HCT116 (cell line): Measurements from ENCODE around the gene TFG. TPM values are rescaled to one million over a fixed set of nuclear protein-coding genes. Genes with fewer than 3 reads are reported as not detected.
"Not testable (repeated sequence)": the region's sequence is repeated elsewhere in the genome, so short reads cannot be mapped to it uniquely, and the experiment has no call there.

ENCODE experiments used
- ATAC-seq: fragments of 200-7000 bp; cut with Tn5 transposase; 2 replicates; pipeline ENCODE4 v1.9.1; 2020; ENCODE audit warnings: mild to moderate bottlenecking, moderate library complexity
- BruUV-seq: library from RNA; stranded (reverse); fragments of 400-500 nt; replicated peaks from 2 replicates; lab custom pipeline; 2021; lab: Mats Ljungman, UMichigan
- CTCF ChIA-PET: fragments of 300-600 bp; sonication (Branson Sonifier 250); formaldehyde crosslinking; loops from one replicate; lab custom pipeline; 2021; ENCODE audit warnings: antibody characterized with exemption; lab: Charles Lee
- POLR2A ChIA-PET: fragments of 300-600, 350-600 bp; sonication (Branson Sonifier 250); formaldehyde crosslinking; loops from one replicate; lab custom pipeline; 2021; ENCODE audit warnings: antibody characterized with exemption; lab: Charles Lee
- RAD21 ChIA-PET, 2 experiments: fragments of 300-600 bp; sonication (Branson Sonifier 250); formaldehyde crosslinking; loops; one replicate each; lab custom pipeline; 2023; ENCODE audit warnings: low total read pairs in 2 of 2; ENCODE audit not compliant: uncharacterized antibody in 2 of 2, unreplicated experiment in 2 of 2, low non-redundant PET in 1 of 2; lab: Charles Lee
- DNase-seq: peaks from one replicate; pipeline ENCODE4 v3.0.0-alpha.2; 2010; ENCODE audit warnings: low read depth, low spot score
- H2AFZ ChIP-seq: fragments of 200-600 bp; shearing (Covaris generic), sonication (generic); 2 replicates; pipeline ENCODE4 v1.6.1; 2017; ENCODE audit warnings: low read depth, mixed run types, mixed read lengths, antibody characterized with exemption, low read length; ENCODE audit not compliant: poor library complexity, severe bottlenecking
- H3K27ac ChIP-seq: 2 replicates; pipeline ENCODE4 v1.5.1; 2012; ENCODE audit warnings: low read depth, low read length
- H3K27me3 ChIP-seq: fragments of 200-600 bp; sonication (generic); 2 replicates; pipeline ENCODE4 v1.6.1; 2016; ENCODE audit warnings: mixed run types, low read length, mixed read lengths; ENCODE audit not compliant: insufficient read depth
- H3K36me3 ChIP-seq, 2 experiments: fragments of 200-500 bp in 1 of 2; fragments of 200-600 bp in 1 of 2; sonication (Bioruptor generic) in 1 of 2; sonication (generic) in 1 of 2; 2 replicates each; pipeline versions ENCODE4 v1.5.1 to v1.6.1; 2014 to 2016; ENCODE audit warnings: low read length in 2 of 2, inconsistent platforms in 1 of 2, mixed read lengths in 1 of 2, mixed run types in 1 of 2; ENCODE audit not compliant: insufficient read depth in 2 of 2, control insufficient read depth in 1 of 2
- H3K4me1 ChIP-seq, 2 experiments: fragments of 200-600 bp in 1 of 2; sonication (generic) in 1 of 2; 2 replicates each; pipeline versions ENCODE4 v1.5.1 to v1.6.1; 2012 to 2017; ENCODE audit warnings: low read length in 2 of 2, inconsistent platforms in 1 of 2, mild to moderate bottlenecking in 1 of 2, mixed read lengths in 1 of 2, mixed run types in 1 of 2, moderate library complexity in 1 of 2; ENCODE audit not compliant: insufficient read depth in 2 of 2, control insufficient read depth in 1 of 2
- H3K4me2 ChIP-seq: fragments of 200-600 bp; sonication (generic); 2 replicates; pipeline ENCODE4 v1.6.1; 2017; ENCODE audit warnings: mixed run types, low read length, mixed read lengths
- H3K4me3 ChIP-seq, 2 experiments: fragments of 200-600 bp in 1 of 2; sonication (generic) in 1 of 2; replicated peaks in 1 of 2; 2 replicates each; pipeline ENCODE4 v1.5.1; 2011 to 2016; ENCODE audit warnings: low read length in 2 of 2, control low read depth in 1 of 2, low read depth in 1 of 2, mild to moderate bottlenecking in 1 of 2, mixed read lengths in 1 of 2, mixed run types in 1 of 2
- H3K79me2 ChIP-seq: fragments of 200-600 bp; sonication (generic); 2 replicates; pipeline ENCODE4 v1.6.1; 2017; ENCODE audit warnings: mild to moderate bottlenecking, mixed run types, low read length, moderate library complexity, mixed read lengths; ENCODE audit not compliant: insufficient read depth
- H3K9ac ChIP-seq: fragments of 200-600 bp; sonication (generic); 2 replicates; pipeline ENCODE4 v1.6.1; 2016; ENCODE audit warnings: low read length, mixed read lengths
- H3K9me2 ChIP-seq: fragments of 200-600 bp; sonication (generic), shearing (Covaris generic); 2 replicates; pipeline ENCODE4 v1.6.1; 2017; ENCODE audit warnings: mixed run types, mild to moderate bottlenecking, moderate library complexity; ENCODE audit not compliant: insufficient read depth
- H3K9me3 ChIP-seq, 2 experiments: fragments of 200-500 bp in 1 of 2; fragments of 200-600 bp in 1 of 2; sonication (Bioruptor generic) in 1 of 2; sonication (generic) in 1 of 2; 2 replicates each; pipeline ENCODE4 v1.6.1; 2014 to 2017; ENCODE audit warnings: low read length in 2 of 2, mixed read lengths in 2 of 2, inconsistent platforms in 1 of 2, low read depth in 1 of 2, mild to moderate bottlenecking in 1 of 2, mixed run types in 1 of 2, moderate library complexity in 1 of 2; ENCODE audit not compliant: control insufficient read depth in 1 of 2, insufficient read depth in 1 of 2
- H4K20me1 ChIP-seq: fragments of 200-600 bp; sonication (generic), shearing (Covaris generic); 2 replicates; pipeline ENCODE4 v1.6.1; 2017; ENCODE audit warnings: mixed run types, mild to moderate bottlenecking, moderate library complexity; ENCODE audit not compliant: insufficient read depth
- CEBPB ChIP-seq: IDR thresholded peaks from 2 replicates; pipeline ENCODE4 v1.6.1; 2012; ENCODE audit warnings: low read depth
- ELF1 ChIP-seq: IDR thresholded peaks from 2 replicates; pipeline ENCODE4 v1.6.1; 2012; ENCODE audit warnings: low read depth, borderline replicate concordance
- SP1 ChIP-seq: IDR thresholded peaks from 2 replicates; pipeline ENCODE4 v1.6.1; 2012; ENCODE audit warnings: low read depth
- YY1 ChIP-seq: IDR thresholded peaks from 2 replicates; pipeline ENCODE4 v1.6.1; 2011; ENCODE audit warnings: low read length, low read depth, moderate library complexity, mild to moderate bottlenecking; ENCODE audit not compliant: insufficient replicate concordance; ENCODE audit errors: extremely low read depth
- ZFX ChIP-seq: fragments of 450-650 bp; IDR thresholded peaks from 2 replicates; pipeline ENCODE4 v1.6.1; 2017
- intact Hi-C: fragments of 100-400 bp; cut with micrococcal nuclease; formaldehyde crosslinking; loops from 2 replicates; pipeline ENCODE4 v1.10.0; 2022
- total RNA-seq: library from RNA; stranded (reverse); gene quantifications from one replicate; pipeline ENCODE4 v1.2.1, GENCODE V29; 2021; ENCODE audit not compliant: unreplicated experiment
- TF ChIP-seq, protein P1 (sequence below): IDR thresholded peaks from 2 replicates; pipeline ENCODE4 v1.6.1; 2011; ENCODE audit warnings: mild to moderate bottlenecking, low read length, moderate library complexity; ENCODE audit not compliant: insufficient replicate concordance; ENCODE audit errors: extremely low read depth
- TF ChIP-seq, protein P2 (sequence below): IDR thresholded peaks from 2 replicates; pipeline ENCODE4 v1.6.1; 2012
- TF ChIP-seq, protein P3 (sequence below): IDR thresholded peaks from 2 replicates; pipeline ENCODE4 v1.6.1; 2012

Gene TFG
- total RNA-seq, 1 experiment from 2014 or later: 99.1 TPM

DNA sequence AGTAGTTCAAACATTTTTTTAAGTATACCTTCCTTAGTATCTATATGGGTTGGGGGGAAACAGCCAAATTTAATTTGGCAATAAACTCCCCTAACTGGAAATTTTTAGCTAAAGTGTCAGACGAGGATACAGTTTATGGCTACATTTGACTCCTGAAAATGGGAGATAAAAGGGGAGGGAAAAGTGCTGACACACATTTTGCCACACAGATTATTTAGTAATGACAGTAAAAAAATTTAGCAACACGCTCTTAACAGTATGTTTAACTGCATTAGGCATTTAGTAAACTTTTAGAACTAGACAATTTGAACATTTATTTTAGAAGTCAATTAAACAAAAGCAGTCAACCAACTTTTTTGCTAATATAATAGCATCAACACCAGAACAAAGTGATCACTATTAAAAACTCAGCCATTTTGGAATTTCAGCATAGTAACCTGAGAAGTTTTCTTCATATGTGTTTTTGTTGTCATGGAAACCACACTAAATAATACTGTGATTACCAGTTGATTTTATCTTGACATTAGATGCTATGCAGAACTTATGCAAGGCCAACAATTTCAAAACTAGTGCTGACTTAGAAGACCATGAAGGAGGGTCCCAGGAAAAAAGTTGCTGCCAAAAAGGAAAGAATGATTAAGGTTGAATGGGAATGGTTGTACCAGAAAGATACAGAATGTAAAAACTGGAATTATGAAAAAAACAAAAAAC is 47.0 kb upstream of the TFG start (continued):
- TF ChIP-seq, protein P1, sequence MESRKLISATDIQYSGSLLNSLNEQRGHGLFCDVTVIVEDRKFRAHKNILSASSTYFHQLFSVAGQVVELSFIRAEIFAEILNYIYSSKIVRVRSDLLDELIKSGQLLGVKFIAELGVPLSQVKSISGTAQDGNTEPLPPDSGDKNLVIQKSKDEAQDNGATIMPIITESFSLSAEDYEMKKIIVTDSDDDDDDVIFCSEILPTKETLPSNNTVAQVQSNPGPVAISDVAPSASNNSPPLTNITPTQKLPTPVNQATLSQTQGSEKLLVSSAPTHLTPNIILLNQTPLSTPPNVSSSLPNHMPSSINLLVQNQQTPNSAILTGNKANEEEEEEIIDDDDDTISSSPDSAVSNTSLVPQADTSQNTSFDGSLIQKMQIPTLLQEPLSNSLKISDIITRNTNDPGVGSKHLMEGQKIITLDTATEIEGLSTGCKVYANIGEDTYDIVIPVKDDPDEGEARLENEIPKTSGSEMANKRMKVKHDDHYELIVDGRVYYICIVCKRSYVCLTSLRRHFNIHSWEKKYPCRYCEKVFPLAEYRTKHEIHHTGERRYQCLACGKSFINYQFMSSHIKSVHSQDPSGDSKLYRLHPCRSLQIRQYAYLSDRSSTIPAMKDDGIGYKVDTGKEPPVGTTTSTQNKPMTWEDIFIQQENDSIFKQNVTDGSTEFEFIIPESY: no peak
- TF ChIP-seq YY1 (no peak), CEBPB (no peak), SP1 (no peak), ZFX (no peak)
- TF ChIP-seq, protein P2, sequence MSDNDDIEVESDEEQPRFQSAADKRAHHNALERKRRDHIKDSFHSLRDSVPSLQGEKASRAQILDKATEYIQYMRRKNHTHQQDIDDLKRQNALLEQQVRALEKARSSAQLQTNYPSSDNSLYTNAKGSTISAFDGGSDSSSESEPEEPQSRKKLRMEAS: no peak
- TF ChIP-seq, protein P3, sequence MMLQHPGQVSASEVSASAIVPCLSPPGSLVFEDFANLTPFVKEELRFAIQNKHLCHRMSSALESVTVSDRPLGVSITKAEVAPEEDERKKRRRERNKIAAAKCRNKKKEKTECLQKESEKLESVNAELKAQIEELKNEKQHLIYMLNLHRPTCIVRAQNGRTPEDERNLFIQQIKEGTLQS: no peak

DNA sequence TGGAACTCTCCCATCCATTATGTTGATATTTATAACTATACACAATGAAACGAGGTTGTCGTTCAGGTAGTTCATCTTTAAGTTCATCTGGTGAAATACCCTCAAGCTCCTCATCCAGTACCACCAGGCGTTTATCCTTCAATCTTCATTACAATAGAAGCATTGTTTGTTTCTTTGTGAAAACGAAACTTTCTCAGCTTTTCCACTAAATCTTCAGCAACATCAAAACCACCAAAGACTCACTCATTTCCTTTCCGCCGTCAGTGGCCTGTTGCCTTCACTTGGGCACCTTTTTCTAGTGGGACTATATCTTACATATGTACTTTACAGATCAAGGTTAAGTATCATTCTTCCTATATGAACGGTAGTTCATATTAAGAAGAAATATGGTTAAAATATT is 44.1 kb upstream of the TFG start:
- no peak for ATAC-seq
- H3K36me3 ChIP-seq: no peaks in the 10 kb centered on the region
- no peak for DNase-seq
- intact Hi-C loops: no loop called here
- no peak overlapping the region for H3K27ac ChIP-seq
- H3K4me1 ChIP-seq: no peaks in the 10 kb centered on the region
- H2AFZ ChIP-seq: no peak overlapping the region
- no peak overlapping the region for H3K4me2 ChIP-seq
- no peak for TF ChIP-seq ELF1
- no TSS peak for BruUV-seq
- ChIA-PET POLR2A (no interaction called here), CTCF (no interaction called here), RAD21 (no interaction called here)
- H3K9me2 ChIP-seq: no peaks in the 10 kb centered on the region
- H3K4me3 ChIP-seq: no peak overlapping the region
- no peaks in the 10 kb centered on the region for H3K9me3 ChIP-seq
- H3K9ac ChIP-seq: no peak overlapping the region
- H3K27me3 ChIP-seq: no peaks in the 10 kb centered on the region
- H3K79me2 ChIP-seq: no peaks in the 10 kb centered on the region
- H4K20me1 ChIP-seq: no peaks in the 10 kb centered on the region

DNA sequence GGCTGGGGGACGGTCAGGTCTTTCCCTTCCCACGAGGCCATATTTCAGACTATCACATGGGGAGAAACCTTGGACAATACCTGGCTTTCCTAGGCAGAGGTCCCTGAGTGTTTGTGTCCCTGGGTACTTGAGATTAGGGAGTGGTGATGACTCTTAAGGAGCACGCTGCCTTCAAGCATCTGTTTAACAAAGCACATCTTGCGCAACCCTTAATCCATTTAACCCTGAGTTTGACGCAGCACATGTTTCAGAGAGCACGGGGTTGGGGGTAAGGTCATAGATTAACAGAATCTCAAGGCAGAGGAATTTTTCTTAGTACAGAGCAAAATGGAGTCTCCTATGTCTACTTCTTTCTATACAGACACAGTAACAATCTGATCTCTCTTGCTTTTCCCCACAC is 42.6 kb upstream of the TFG start:
- ATAC-seq, H3K27ac ChIP-seq, H4K20me1 ChIP-seq, H3K27me3 ChIP-seq, H3K79me2 ChIP-seq, CTCF ChIA-PET, H3K4me3 ChIP-seq, H3K9me3 ChIP-seq, H2AFZ ChIP-seq, H3K36me3 ChIP-seq, intact Hi-C loops, DNase-seq, H3K4me2 ChIP-seq, H3K9ac ChIP-seq, H3K4me1 ChIP-seq, POLR2A ChIA-PET, RAD21 ChIA-PET, H3K9me2 ChIP-seq, BruUV-seq: not testable (repeated sequence)

DNA sequence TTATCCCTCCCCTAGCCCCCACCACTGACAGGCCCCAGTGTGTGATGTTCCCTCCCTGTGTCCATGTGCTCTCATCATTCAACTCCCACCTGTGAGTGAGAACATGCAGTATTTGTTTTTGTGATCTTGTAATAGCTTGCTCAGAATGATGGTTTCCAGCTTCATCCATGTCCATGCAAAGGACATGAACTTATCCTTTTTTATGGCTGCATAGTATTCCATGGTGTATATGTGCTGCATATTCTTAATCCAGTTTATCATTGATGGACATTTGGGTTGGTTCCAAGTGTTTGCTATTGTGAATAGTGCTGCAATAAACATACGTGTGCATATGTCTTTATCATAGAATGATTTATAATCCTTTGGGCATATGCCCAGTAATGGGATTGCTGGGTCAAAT is 42.0 kb upstream of the TFG start:
- CTCF ChIA-PET, POLR2A ChIA-PET, RAD21 ChIA-PET, intact Hi-C loops, H2AFZ ChIP-seq, H3K9ac ChIP-seq, H3K36me3 ChIP-seq, H3K4me3 ChIP-seq, H3K9me2 ChIP-seq, ATAC-seq, H4K20me1 ChIP-seq, H3K27me3 ChIP-seq, DNase-seq, BruUV-seq, H3K27ac ChIP-seq, H3K4me2 ChIP-seq, H3K4me1 ChIP-seq, H3K79me2 ChIP-seq, H3K9me3 ChIP-seq: not testable (repeated sequence)
